ENCODE results near the gene OR51D1.

Gene OR51D1

GRCh38 chr11:4644233-4644632 lies 7.0 kb downstream of the OR51D1 start:
- DNase-seq (ENCODE audit: low read depth, low spot score) = no peak

DNA sequence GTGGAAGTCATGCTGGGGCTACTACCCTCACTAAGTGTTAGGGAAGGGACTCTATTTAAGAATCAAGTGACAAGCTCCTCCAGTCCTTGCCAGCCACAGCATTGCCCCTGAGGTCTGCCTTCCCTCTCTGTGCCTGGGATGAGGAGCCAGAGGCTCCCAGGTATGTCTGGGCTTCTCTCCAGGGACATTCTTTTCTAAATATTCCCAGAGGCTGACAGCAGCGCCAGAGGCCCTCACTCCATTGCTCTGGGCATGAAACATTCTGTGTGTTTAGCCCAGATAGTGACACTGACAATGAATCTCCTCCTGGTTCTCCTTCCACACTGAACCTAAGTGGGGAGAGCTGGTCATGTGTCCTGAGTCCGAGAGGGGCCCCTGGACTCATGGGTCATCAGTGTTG lies 8.7 kb downstream of the OR51D1 start:
- no peak for DNase-seq (ENCODE audit: low read depth, low spot score)

- DNase-seq (ENCODE audit: low read depth, low spot score) = no peak
Measured at GRCh38 chr11:4647766-4648165, 10.5 kb downstream of the OR51D1 start.

DNA sequence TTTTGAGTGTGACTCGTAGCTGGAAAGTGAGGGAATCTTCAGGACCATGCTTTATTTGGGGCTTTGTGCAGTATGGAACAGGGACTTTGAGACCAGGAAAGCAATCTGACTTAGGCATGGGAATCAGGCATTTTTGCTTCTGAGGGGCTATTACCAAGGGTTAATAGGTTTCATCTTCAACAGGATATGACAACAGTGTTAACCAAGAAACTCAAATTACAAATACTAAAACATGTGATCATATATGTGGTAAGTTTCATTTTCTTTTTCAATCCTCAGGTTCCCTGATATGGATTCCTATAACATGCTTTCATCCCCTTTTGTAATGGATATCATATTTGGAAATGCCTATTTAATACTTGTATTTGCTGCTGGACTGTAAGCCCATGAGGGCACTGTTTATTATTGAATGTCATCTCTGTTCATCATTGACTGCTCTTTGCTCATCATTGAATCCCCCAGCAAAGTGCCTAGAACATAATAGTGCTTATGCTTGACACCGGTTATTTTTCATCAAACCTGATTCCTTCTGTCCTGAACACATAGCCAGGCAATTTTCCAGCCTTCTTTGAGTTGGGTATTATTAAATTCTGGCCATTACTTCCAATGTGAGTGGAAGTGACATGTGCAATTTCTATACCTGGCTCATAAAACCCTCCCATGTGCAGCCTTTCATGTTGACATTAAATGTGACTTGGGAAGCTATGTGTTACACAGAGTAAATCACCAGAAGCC lies 17.5 kb downstream of the OR51D1 start:
- no peak for DNase-seq (ENCODE audit: low read depth, low spot score)

DNA sequence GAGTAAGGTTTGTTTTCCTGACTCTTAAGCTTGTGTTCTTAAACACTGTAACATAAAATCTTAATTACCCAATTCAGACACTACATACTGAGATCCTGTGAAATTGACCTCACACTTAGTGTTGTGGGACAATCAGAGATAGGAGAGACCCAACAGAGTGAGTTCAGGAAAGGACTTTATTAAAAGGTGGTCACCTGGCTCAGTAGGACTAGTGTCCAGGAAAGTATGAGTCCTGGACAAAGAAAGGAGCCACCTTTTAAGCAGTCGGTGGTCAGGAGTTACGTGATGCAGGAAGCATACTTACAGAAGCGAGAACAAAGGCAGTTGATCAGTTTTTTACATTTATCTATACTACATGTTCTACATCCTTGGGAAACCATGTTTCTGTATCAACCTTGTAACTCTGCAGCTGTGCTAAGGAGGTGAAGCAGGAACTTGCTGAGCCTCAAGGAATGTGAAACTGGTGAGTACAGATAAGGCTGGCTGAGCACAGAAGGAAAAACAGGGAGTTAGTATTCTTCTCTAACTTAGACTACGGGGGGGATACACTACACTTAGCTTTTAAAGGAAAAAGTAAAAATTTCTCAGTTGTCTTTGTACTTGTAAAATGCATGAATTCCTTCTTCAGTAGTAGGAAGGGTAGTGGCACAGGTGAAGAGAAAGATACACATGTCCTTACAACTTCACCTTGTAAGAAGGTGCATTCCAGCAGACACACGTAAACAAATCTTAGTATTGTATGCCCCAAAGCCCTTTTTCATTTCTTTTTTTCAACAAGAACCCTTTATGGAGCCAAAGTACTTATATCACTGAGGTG lies 21.6 kb downstream of the OR51D1 start:
- DNase-seq (ENCODE audit: low read depth, low spot score) = no peak

GRCh38 chr11:4662876-4663275 lies 25.6 kb downstream of the OR51D1 start:
- DNase-seq (ENCODE audit: low read depth, low spot score) = no peak

GRCh38 chr11:4664183-4664582 lies 26.9 kb downstream of the OR51D1 start:
- DNase-seq (ENCODE audit: low read depth, low spot score) = no peak

- DNase-seq (ENCODE audit: low read depth, low spot score) = no peak
Measured at GRCh38 chr11:4664786-4665185, 27.5 kb downstream of the OR51D1 start.

GRCh38 chr11:4665424-4665823 lies 28.1 kb downstream of the OR51D1 start:
- DNase-seq (ENCODE audit: low read depth, low spot score) = no peak

DNA sequence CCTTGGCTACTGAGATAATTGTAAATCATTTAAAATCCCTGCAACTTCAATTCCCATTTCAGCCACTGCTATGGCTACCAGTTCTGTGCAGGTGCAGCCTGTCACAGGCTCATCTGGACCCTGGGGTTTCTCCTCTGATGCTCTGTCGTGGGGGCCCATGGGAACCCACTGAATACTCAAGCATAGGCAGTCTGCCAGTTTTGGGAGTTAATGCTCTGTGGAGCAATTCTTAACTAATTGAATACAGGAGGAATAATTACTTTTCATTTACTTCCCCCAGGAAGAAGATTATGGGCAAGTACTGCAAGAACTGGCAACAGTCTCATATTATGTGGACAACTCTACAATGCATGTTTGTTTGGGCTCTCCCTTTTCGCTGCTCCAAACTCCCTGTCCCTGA lies 34.5 kb downstream of the OR51D1 start:
- no peak for DNase-seq (ENCODE audit: low read depth, low spot score)

GRCh38 chr11:4672470-4672869 lies 35.2 kb downstream of the OR51D1 start:
- DNase-seq (ENCODE audit: low read depth, low spot score) = no peak

DNA sequence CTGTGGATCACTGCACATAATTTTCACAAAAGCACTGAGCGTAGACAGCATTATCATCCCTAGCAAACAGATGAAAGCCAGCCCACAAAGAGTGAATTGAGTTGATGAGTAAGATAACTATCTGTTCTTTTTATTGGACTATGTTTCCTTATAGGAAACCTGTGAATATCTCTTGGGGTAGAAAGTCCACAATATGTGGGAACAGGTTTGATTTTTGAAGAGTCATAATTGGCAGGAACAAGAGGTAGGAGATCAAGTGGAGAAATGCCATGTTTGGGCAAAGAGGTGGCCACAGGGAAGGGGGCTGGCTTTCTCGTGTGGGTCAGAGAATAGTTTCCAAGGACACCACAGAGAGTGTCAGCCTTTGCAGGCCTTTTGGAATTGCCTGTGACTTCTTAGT lies 36.5 kb downstream of the OR51D1 start:
- DNase-seq (ENCODE audit: low read depth, low spot score) = no peak

GRCh38 chr11:4677948-4678347 lies 40.7 kb downstream of the OR51D1 start:
- no peak for DNase-seq (ENCODE audit: low read depth, low spot score)

GRCh38 chr11:4680341-4680740 lies 43.1 kb downstream of the OR51D1 start:
- DNase-seq (ENCODE audit: low read depth, low spot score) = no peak

GRCh38 chr11:4682623-4683419 lies 45.5 kb downstream of the OR51D1 start:
- no peak for DNase-seq (ENCODE audit: low read depth, low spot score)

GRCh38 chr11:4684631-4685285 lies 47.5 kb downstream of the OR51D1 start:
- DNase-seq (ENCODE audit: low read depth, low spot score) = no peak

All from activated CD4-positive, CD25-positive, alpha-beta regulatory T cell treated with anti-CD3 and anti-CD28 coated beads, Interleukin-2, amount 50 U/mL, for 16 hours (primary cell).